GM19372 (cell line): Measurements from ENCODE around the gene ADGRL3.
"Not testable (repeated sequence)": the region's sequence is repeated elsewhere in the genome, so short reads cannot be mapped to it uniquely, and the experiment has no call there.

Experiments
- ATAC-seq: cut with Tn5 transposase; IDR thresholded peaks from one replicate; pipeline ENCODE4 v1.9.1; 2021; ENCODE audit warnings: mild to moderate bottlenecking, low read depth, moderate library complexity; ENCODE audit not compliant: unreplicated experiment

The ADGRL3 gene

DNA sequence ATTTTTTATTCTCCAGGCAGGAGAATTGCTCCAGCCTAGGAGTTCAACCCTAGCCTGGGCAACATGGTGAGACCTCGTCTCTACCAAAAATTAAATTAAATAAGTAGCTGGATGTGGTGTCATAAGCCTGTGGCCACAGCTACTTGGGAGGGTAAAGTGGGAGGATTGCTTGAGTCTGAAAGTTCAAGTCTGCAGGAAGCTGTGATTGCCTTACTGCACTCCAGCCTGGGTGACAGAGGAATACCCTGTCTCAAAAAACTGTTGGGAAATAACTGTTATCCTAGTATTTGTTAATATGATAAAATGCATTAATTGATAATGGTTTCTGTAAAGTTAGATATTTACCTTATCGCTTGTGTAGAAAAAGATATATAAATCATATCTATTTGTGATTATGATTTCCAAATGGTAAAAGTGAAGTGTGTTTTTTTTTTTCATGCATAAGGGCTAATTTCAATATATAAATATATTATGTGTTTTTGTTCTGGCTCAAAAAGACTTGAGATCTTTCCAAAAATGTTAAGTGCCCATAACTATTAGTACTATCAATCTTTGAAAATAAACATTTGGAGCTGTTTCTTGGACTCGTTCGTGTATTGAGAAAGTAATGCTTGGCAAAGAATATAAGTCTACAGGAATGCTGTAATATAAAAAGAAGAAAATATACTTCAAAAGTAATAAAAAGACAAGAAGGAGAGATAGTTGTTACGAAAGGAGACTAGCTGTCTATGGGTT is 396.6 kb downstream of the ADGRL3 start:
- no peak for ATAC-seq

DNA sequence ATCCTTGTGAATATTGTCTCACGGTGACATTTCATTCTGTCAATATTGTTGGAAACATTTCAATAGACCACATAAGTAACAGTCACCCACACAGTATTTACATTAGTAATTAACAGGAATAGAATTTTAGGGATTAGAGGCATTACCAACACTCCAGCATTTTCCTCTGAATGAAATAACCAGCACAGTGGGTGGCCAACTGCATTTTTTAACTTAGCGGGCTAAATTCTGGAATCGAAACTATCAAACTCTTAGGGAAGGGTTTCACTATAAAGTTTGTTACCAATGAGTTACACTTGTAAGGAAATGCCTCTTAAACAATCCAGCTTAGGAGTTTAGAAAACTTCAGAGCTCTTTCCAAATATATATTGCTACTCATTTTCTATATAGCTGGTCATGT is 403.0 kb downstream of the ADGRL3 start:
- ATAC-seq = no peak

DNA sequence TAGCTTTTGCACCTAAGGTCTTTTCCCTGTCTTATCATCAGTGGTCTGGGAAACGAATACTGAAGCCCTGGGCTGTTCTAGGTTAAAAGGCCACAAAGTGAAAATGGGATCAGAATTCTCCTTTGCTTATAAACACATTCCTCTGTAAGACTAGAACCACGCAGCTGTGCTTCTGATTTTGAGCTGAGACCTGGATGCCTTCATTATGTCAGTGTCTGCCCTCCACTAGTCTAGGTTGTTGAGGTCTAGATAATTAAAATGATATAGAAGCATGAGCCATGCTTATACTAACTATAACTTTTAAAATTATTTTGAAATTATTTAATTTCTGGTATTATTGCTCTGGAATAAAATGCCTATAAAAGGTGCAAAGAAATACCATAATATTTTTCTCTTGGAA is 403.9 kb downstream of the ADGRL3 start:
- no peak for ATAC-seq

DNA sequence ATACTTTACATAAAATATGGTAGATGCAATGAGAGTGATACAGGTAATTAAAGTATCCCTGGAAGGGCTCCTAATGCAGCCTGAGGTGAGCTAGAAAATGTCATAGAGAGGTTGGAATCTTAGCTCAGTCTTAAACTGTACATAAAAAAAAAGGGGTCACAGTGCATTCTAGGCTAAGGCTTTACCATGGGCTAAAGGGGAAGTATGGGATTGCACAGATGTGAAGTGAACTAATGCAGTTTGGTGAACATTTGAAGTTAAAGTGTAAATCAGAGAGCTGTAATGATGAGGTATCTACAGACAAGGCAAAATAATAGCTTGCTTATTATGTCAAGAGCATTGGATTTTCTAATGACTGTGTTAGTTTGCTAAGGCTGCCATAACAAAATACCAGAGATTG is 405.9 kb downstream of the ADGRL3 start:
- ATAC-seq = no peak

DNA sequence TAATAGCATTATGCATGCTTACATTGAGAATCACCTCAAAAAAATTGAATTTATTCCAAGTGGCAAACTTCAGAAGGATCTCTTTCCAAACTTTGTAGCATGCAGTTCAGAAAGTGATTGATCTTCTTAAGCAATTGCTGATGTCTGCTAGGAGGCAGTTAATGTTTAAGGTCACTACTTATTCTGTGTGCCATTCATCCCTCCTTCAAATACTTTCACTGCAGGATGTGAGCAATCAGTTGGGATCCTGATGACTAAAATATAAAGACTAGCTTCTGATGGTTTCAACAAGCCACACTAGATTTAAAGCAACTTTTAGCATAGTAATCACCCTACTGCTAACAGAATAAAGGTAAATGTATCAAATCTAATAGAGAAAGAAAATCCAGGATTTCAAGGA is 414.1 kb downstream of the ADGRL3 start:
- ATAC-seq = no peak

DNA sequence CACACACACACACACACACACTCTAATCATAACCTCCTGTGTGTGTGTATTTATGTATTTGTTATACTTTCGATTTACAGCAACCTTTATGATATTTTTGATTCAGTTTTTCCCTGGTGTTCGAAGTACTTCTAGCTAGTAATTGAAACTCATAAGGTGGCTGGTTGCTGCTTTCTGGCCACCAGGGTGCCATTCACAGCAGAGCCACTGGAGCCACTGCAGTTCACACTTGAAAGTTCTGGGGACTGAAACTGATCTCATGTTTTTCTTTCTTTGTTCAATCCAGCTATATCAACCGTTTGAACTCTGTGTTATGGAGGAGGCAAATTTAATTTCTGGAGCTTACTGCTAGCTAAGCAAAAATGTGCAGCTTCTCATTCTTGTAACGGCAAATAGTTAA is 419.4 kb downstream of the ADGRL3 start:
- no peak for ATAC-seq

DNA sequence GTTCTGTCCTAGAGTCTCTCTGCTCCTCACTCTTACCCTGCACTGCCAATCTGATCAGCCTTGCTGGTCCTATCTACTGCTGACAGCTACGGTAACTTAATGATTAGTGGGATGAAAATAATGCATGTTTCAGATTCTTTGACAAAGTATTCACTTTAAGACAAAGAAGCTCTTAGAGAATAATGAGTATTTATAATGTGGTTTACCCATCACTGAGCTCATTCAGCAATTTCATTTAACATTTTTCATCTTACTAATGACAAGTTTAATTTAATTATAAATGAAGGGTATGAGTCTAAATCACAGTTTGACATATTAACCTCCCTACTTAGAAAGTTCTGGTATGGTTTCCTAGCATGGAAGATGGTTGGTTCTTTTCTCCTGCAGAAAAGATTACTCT is 428.2 kb downstream of the ADGRL3 start:
- ATAC-seq = no peak

DNA sequence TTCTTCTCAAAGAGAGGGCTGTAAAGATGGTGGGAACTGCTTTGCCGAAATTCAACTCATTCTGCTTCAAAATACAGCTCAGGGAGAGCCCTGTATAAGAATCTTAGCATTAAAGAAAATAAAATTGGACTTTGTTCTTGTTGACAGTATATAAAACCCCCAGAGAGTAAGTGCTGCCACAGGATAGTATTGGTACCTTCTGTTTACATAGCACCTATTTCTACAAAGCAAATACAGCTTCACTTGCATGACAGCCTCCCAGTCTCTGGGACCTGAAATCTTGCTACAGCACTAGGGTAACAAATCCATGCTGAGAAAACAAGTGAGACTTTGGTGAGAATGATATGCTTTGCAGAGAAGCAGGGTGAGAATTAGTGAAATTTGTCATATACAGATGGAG is 428.6 kb downstream of the ADGRL3 start:
- no peak for ATAC-seq

DNA sequence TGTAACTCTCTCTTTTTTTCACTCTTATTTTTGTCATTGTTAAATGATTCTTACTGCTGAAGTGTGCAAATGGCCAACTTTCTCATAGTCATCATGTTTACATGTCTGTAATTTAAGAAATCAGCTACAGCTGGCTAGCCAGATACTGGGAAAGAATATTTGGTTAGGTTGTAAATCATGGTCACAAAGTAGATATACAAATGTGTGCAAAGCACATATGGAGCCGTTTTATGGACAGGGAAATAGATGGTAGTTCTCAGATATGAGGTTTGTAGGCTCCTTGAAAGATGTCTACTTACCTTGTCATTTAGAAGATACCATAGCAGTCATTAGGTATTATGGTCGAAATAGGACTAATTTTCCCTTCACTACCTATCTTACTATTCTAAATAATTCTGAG is 430.4 kb downstream of the ADGRL3 start:
- no peak for ATAC-seq

DNA sequence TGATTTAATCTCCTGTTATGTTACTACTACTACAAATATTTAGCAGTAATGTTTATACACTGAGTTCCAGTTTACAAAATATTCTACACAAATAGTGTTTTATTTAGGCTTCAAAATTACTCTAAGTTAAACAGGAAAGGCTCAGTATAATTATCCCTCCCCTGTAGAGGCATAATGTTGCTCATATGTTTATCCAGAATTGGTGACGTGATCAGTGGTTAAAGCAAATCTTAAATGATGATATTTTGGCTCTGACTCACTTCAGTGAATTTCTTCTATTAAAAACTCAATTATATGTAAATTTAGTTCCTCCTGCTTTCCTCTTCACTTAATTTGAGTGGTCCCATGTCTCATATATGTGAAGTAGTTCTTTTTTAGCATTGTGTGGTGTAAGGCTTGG is 438.5 kb downstream of the ADGRL3 start:
- ATAC-seq = no peak

DNA sequence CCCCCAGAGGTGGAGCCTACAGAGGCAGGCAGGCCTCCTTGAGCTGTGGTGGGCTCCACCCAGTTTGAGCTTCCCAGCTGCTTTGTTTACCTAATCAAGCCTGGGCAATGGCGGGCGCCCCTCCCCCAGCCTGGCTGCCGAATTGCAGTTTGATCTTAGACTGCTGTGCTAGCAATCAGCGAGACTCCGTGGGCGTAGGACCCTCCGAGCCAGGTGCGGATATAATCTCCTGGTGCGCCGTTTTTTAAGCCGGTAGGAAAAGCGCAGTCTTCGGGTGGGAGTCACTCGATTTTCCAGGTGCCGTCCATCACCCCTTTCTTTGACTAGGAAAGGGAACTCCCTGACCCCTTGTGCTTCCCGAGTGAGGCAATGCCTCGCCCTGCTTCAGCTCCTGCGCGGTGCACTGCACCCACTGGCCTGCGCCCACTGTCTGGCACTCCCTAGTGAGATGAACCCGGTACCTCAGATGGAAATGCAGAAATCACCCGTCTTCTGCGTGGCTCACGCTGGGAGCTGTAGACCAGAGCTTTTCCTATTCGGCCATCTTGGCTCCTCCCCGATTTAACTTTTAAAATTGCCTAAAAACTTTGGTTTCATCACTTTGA is 446.7 kb downstream of the ADGRL3 start:
- ATAC-seq = not testable (repeated sequence)

DNA sequence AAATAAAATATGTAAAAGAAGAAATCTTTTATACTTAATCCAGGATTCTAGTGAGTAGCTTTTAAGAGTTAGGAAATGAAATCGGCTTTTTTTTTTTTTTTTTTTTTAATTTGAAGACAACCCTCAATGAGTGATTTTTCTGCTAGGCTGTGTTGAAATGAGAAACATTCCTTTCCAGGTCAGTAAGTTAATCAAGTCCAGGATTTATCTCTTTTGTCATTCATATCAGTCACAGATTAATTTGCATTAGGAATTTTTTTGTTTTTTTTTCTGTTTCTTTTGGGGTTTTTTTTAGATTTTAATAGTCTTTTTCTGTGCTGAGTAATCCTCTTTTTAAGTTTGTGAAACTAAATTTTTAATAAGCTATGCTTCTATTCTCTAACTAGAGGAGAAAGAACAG is 448.1 kb downstream of the ADGRL3 start:
- no peak for ATAC-seq

DNA sequence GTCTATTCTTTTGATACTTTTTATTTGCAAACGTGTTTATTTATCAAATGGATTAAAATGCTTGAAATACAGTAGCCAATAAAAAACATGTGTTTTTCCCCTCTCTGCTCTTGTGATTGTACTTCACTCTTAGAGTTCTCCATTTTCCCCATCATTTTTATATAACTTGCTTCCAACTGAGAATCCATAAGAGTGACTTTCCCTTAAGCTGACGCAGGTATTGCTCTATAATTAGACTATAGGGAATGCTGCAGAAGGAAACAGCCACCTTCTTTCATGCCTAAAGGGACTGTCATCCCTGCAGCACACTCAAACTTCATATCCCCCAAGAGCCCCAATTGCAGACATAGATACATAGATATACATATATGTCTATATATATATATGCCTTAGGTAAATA is 456.9 kb downstream of the ADGRL3 start:
- no peak for ATAC-seq

DNA sequence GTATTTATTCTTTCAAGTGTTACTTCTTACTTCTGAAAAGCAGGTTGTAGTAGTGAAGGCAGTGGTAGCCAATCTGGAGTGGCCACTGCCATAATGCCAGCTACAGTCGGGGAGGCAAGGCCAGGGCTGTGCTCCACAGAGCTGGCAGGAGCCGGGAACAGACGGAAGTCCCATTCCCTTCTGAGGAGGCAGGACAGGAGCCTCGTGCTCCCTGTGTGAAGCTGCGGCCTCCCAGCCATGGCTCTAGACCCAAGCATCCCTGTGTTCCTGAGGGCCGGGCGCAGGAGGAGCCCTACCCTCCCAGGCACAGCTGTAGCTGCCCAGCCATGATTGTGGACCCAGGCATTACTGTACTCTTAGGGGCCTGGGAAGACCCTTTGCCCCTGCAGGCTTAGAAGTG is 461.8 kb downstream of the ADGRL3 start:
- no peak for ATAC-seq

DNA sequence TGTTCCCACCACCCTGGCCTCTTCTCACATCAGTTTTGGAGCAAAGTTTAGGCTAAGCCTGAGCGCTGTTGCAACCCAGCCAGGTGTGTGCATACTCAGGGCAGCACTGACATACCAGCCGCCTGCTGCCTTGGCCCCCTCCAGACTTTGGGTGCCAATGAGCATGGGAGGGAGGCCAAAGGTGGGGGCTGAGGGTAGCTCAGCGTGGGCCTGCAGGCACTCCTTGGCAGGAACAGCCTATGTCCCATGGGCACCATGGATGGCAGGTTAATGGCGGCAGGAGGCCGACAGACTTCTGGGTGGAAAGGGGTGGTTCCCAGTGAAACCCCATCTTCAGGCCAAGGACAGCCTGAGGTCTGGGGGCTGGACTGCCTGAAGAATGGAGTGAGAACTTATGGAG is 462.2 kb downstream of the ADGRL3 start:
- ATAC-seq = no peak

DNA sequence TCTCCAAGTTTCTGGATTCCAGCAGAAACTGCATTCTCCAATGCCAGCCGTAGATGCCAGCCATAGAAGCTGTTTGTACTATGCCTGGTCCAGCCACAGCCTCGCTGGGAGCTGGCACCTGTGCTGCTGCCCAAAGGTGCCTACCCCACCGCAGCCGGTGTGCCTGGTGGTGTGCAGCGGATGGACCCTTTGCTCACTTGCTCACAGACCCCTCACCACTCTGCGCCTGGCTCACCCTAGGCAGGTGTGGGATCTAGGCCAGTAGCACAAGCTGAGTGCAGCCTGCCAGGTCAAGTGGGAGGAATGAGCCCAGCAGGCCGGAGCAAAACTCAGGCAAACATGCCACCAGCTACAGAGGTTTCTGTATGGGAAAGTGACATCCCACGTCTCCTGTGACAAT is 463.2 kb downstream of the ADGRL3 start:
- no peak for ATAC-seq

DNA sequence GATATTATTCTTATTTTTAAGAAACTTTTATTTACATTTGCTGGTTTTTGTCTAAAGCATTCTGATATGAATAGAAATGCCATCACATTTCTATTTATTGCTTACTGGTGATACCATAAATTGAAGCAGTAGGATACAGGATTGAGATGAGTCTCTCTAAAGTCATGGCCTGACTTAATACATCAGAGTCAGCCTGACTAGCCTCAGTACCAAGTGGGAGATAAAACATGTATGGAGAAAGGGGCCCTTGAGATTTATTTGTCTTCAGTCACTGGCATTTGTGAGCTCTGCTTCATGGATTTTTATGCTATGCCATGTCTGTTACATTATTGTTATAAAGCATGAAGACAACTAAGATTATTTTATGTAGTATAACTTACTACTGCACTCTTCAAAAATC is 465.5 kb downstream of the ADGRL3 start:
- ATAC-seq = no peak

DNA sequence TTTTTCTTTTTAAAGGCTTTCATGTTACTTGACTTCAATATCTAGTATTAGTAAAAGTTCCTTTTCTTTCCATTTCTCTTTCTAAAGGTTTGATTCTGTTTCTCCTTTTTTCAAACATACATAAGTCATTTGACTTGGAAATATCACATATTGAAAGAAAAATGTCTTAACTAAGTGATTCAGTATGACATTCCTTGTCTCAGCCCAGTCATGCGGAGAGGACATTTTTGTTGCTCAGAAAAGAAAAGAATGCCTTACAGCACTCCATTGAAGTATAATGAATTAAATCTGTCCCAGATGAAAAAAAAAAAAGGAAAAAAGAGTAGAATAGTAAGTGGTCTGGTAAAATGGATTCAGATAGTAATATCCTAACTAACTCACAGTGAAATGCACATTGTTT is 466.1 kb downstream of the ADGRL3 start:
- ATAC-seq = no peak

DNA sequence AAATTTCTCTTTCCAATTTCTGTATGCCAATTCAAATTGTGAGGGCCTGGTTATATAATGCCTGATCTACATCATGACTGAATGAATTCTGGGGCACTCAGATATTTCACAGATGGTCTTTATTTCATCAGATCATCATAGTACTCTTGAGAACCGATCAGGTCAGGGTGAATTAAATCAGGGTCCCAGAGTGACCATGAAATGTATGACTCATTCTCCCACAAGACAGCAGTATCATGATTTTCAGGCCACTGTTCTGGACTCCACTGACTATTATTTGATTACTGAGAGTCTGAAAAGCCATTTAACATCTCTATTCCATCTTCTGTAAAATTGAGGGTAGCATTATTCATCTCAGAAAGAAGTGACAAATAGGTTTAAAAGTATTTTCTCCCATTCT is 471.5 kb downstream of the ADGRL3 start:
- no peak for ATAC-seq

DNA sequence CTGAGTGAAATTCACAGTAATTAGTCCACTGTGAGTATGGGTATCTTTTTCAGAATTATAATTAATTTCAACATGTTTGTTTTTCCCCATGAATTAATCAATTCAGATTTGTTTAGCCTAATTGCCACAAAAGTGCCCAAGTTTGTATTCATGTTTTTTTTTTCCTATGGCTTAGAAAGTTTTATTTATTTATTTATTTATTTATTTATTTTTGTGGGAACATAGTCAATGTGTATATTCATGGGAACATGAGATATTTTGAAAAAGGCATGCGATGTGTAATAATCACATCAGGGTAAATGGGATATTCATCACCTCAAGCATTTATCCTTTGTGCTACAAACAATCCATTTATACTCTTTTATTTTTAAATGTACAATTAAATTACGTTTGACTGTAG is 475.3 kb downstream of the ADGRL3 start:
- no peak for ATAC-seq

DNA sequence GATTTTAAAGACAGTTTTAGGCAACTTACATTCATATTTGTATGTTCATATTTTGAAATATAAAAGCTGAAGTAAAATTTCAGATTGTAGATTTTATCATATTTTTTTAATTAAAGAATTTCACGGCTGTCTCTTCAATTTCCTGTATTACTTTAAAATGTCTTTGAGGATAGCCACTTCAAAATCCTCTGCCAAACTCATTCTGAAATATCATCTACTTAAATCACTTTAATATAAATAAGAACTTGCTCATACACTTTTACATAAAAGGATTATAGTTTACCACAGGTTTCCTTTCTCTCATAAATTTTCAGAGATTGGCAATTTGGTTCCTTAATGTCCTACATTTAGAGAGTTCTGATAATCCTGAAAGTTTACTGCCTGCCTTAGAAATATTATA is 478.2 kb downstream of the ADGRL3 start:
- ATAC-seq = no peak

DNA sequence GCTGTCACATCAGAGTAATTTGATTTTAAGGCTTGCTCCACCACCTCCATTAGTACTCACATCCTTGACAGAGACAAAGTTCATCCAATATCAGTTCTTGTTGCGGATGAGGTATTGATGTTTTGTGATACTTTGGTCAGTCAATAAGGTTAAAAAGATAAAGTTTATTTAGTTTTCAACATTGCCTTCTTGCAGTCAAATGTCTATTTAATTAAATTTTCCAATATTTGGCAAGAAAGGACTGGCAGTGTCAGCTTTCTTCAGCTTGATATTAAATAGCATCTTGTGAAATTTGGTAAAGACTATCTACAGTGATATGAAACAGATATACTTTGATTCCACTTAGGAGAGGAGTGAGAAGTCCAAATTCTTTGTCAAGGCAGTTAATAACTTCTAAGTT is 493.4 kb downstream of the ADGRL3 start:
- ATAC-seq = no peak
